Smooth muscle cell (in vitro differentiated cells): ENCODE measurements around the gene DYSF. TPM values are rescaled to one million over a fixed set of nuclear protein-coding genes. Genes with fewer than 3 reads are reported as not detected.

Source experiments
- DNase-seq: peaks from one replicate; lab custom pipeline; 2025; ENCODE audit not compliant: unreplicated experiment; lab: John Stamatoyannopoulos, UW
- H2AFZ ChIP-seq: fragments of 200-600 bp; sonication (generic); 2 replicates; pipeline ENCODE4 v1.6.0; 2016; ENCODE audit warnings: antibody characterized with exemption, low read depth, mild to moderate bottlenecking
- H3F3A ChIP-seq: fragments of 200-600 bp; sonication (generic); 2 replicates; pipeline ENCODE4 v1.6.0; 2017; ENCODE audit warnings: antibody characterized with exemption, low read depth
- H3K27ac ChIP-seq: fragments of 200-600 bp; sonication (generic); 2 replicates; pipeline ENCODE4 v1.5.1; 2016; ENCODE audit warnings: low read depth, mild to moderate bottlenecking
- H3K27me3 ChIP-seq: fragments of 200-600 bp; sonication (generic); 2 replicates; pipeline ENCODE4 v1.6.1; 2016; ENCODE audit warnings: low read depth, mild to moderate bottlenecking
- H3K36me3 ChIP-seq: fragments of 200-600 bp; sonication (generic); 2 replicates; pipeline ENCODE4 v1.5.1; 2016; ENCODE audit warnings: low read depth
- H3K4me1 ChIP-seq: fragments of 200-600 bp; sonication (generic); 2 replicates; pipeline ENCODE4 v1.5.1; 2016; ENCODE audit warnings: low read depth
- H3K4me2 ChIP-seq: fragments of 200-600 bp; sonication (generic); 2 replicates; pipeline ENCODE4 v1.6.0; 2016; ENCODE audit warnings: mild to moderate bottlenecking
- H3K4me3 ChIP-seq: fragments of 200-600 bp; sonication (generic); 2 replicates; pipeline ENCODE4 v1.5.1; 2016; ENCODE audit warnings: mild to moderate bottlenecking
- H3K79me2 ChIP-seq: fragments of 200-600 bp; sonication (generic); 2 replicates; pipeline ENCODE4 v1.6.0; 2016; ENCODE audit warnings: low read depth, mild to moderate bottlenecking
- H3K9ac ChIP-seq: fragments of 200-600 bp; sonication (generic); 2 replicates; pipeline ENCODE4 v1.6.0; 2016; ENCODE audit warnings: low read depth
- H3K9me3 ChIP-seq: fragments of 200-600 bp; sonication (generic); replicated peaks from 2 replicates; pipeline ENCODE4 v1.5.1; 2016; ENCODE audit warnings: low read depth
- H4K20me1 ChIP-seq: fragments of 200-600 bp; sonication (generic); 2 replicates; pipeline ENCODE4 v1.6.0; 2016; ENCODE audit warnings: low read depth
- WGBS: methylation state at CpG from one replicate; pipeline ENCODE4 v1.1.7; 2016; ENCODE audit warnings: low lambda C conversion rate; 5-methylcytosine and 5-hydroxymethylcytosine counted together
- polyA plus RNA-seq: library from polyadenylated mRNA; unstranded; fragments of >200 nt; fragmentation: Nextera tagmentation; extraction: Ambion mirVana; gene quantifications from 2 replicates; pipeline ENCODE4 v1.2.1, GENCODE V29; 2016
- total RNA-seq: library from RNA; depleted of rRNA; stranded (reverse); fragments of >200 nt; gene quantifications from 2 replicates; pipeline ENCODE4 v1.2.3, GENCODE V29; 2014
- TF ChIP-seq, protein P1 (sequence below): fragments of 200-600 bp; sonication (generic); IDR thresholded peaks from 2 replicates; pipeline ENCODE4 v1.5.1; 2017; ENCODE audit warnings: borderline replicate concordance, mild to moderate bottlenecking, antibody characterized with exemption; ENCODE audit not compliant: insufficient read depth, poor library complexity, severe bottlenecking

DYSF gene
- total and polyA plus RNA-seq, 2 experiments from 2014 or later = 0.64 to 1.6 TPM

DNA sequence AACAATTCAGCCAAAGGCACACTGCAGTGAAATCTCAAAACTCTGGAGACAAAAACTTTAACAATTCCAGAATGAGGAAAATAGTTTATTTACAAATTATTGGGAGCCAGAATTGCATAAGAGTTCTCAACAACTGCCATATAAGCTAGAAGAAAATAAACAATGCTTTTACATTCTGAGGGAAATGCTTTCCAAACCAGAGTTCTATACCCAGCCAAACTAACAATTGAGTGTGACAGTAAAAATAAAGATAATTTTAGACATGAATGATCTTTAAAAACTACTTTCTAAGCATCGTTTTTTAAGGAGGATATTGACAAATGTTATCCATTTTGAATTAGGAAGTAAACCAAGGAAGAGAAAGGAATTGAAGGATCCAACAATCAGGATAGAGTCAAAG is 271.4 kb downstream of the DYSF start:
- Histone ChIP-seq H3K4me2 (no peak overlapping the region), H4K20me1 (no peaks in the 10 kb centered on the region), H2AFZ (no peak overlapping the region), H3F3A (no peaks in the 10 kb centered on the region), H3K27ac (no peak overlapping the region), H3K9me3 (no peaks in the 10 kb centered on the region), H3K27me3 (no peaks in the 10 kb centered on the region), H3K79me2 (no peaks in the 10 kb centered on the region), H3K36me3 (no peaks in the 10 kb centered on the region), H3K4me3 (no peak overlapping the region), H3K4me1 (peaks cover 13% of the 10 kb centered on the region), H3K9ac (no peak overlapping the region)
- no peak for DNase-seq
- TF ChIP-seq, protein P1, sequence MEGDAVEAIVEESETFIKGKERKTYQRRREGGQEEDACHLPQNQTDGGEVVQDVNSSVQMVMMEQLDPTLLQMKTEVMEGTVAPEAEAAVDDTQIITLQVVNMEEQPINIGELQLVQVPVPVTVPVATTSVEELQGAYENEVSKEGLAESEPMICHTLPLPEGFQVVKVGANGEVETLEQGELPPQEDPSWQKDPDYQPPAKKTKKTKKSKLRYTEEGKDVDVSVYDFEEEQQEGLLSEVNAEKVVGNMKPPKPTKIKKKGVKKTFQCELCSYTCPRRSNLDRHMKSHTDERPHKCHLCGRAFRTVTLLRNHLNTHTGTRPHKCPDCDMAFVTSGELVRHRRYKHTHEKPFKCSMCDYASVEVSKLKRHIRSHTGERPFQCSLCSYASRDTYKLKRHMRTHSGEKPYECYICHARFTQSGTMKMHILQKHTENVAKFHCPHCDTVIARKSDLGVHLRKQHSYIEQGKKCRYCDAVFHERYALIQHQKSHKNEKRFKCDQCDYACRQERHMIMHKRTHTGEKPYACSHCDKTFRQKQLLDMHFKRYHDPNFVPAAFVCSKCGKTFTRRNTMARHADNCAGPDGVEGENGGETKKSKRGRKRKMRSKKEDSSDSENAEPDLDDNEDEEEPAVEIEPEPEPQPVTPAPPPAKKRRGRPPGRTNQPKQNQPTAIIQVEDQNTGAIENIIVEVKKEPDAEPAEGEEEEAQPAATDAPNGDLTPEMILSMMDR = no peak
- 56% methylated on average over 1 of the region's 1 CpG for WGBS

DNA sequence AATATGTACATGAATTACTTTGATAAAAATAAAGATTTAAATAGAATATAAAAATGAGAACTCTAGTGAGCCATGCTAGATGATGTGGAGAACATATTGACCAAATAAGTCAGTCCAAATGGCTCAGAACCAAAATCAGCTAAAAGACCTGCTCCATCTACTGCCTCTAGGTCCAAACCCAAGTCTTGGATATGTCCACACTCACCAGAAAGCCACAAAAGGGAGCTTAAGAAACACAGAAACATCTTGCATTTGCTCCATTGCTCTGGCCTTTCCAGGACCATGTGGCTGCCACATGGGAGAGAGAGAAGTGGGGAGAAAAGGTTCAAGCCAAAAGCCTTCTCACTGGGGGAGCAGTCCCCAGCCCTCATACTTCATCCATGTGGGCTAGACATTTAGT is 272.5 kb downstream of the DYSF start:
- Histone ChIP-seq H3K4me1 (peaks cover 7% of the 10 kb centered on the region), H3K4me2 (no peak overlapping the region), H3K9ac (no peak overlapping the region), H3K4me3 (no peak overlapping the region), H4K20me1 (no peaks in the 10 kb centered on the region), H3K79me2 (no peaks in the 10 kb centered on the region), H3K9me3 (no peaks in the 10 kb centered on the region), H3K27me3 (no peaks in the 10 kb centered on the region), H3K27ac (no peak overlapping the region), H3F3A (no peaks in the 10 kb centered on the region), H2AFZ (no peak overlapping the region), H3K36me3 (no peaks in the 10 kb centered on the region)
- TF ChIP-seq, protein P1 = no peak
- no peak for DNase-seq

DNA sequence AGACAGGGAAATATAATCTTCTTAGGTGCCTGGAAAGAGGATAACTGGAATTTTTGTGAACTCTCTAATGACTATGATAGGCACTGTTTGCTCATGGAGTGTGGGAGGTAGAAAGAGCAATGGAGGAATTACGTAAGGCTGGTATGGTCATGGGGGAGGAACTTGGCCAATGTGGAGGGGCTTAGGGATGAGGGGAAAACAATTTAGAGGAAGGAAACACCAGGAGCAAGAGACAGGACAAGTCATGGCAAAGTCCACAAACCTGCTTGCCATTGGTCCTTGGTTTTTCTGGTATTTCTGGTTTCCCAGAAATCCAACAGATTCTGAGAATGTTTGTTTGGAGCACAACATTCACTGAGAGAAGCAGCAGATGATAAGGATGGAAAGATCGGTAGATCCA is 274.2 kb downstream of the DYSF start:
- TF ChIP-seq, protein P1 = no peak
- H3K27me3 ChIP-seq = no peaks in the 10 kb centered on the region
- no peak for DNase-seq
- H3K9ac ChIP-seq = no peak overlapping the region
- no peak overlapping the region for H3K4me2 ChIP-seq
- H3K79me2 ChIP-seq = no peaks in the 10 kb centered on the region
- H3K4me3 ChIP-seq = no peak overlapping the region
- WGBS = 49% methylated on average over 2 of the region's 2 CpGs
- H3K36me3 ChIP-seq = no peaks in the 10 kb centered on the region
- no peaks in the 10 kb centered on the region for H3K9me3 ChIP-seq
- no peaks in the 10 kb centered on the region for H4K20me1 ChIP-seq
- H3K4me1 ChIP-seq = no peaks in the 10 kb centered on the region
- H2AFZ ChIP-seq = no peak overlapping the region
- H3F3A ChIP-seq = no peaks in the 10 kb centered on the region
- no peak overlapping the region for H3K27ac ChIP-seq

DNA sequence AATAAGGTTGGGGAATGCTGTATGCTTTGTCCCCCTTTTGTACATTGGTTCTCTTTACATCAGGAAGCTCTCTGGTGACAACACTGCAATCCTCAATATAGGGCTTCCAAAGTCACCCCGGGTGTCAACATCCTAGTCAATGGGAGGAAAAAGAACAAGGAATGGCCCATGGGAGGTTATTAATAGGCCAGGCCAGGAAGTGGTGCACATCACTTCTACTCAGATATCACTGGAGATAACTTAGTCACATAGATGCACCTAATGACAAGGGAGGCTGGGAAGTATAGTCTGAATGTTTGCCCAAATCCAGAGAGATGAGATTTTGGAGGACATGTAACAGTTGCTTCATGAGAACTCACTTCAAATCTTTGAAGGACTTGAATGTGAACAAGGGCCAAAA is 274.7 kb downstream of the DYSF start:
- H3K27me3 ChIP-seq = no peaks in the 10 kb centered on the region
- H3K27ac ChIP-seq = no peak overlapping the region
- no peaks in the 10 kb centered on the region for H4K20me1 ChIP-seq
- DNase-seq = no peak
- no peaks in the 10 kb centered on the region for H3K79me2 ChIP-seq
- H3K9ac ChIP-seq = no peak overlapping the region
- no peaks in the 10 kb centered on the region for H3F3A ChIP-seq
- H3K4me3 ChIP-seq = no peak overlapping the region
- H3K4me1 ChIP-seq = no peaks in the 10 kb centered on the region
- WGBS = 87% methylated on average over 1 of the region's 1 CpG
- H2AFZ ChIP-seq = no peak overlapping the region
- TF ChIP-seq, protein P1 = no peak
- H3K36me3 ChIP-seq = no peaks in the 10 kb centered on the region
- no peaks in the 10 kb centered on the region for H3K9me3 ChIP-seq
- H3K4me2 ChIP-seq = no peak overlapping the region
